GM12891 (cell line): ENCODE results near the gene CD164L2.

Source experiments
- POLR2A ChIP-seq: IDR thresholded peaks from 2 replicates; pipeline ENCODE4 v1.6.1; 2011; ENCODE audit warnings: low read depth, low read length, control low read depth
- POLR2AphosphoS5 ChIP-seq: IDR thresholded peaks from 2 replicates; pipeline ENCODE4 v1.6.1; 2011; ENCODE audit warnings: low read depth, low read length, control low read depth
- TAF1 ChIP-seq: IDR thresholded peaks from 2 replicates; pipeline ENCODE4 v1.6.1; 2011; ENCODE audit warnings: low read depth, low read length, control low read depth

- TF ChIP-seq POLR2A, result no peak
- no peak for TF ChIP-seq POLR2AphosphoS5
- TF ChIP-seq TAF1, result no peak
Measured at GRCh38 chr1:27397110-27397509, 14.0 kb upstream of the CD164L2 start.
